HCT116 (cell line): ENCODE results near the gene PNPLA2. TPM values are rescaled to one million over a fixed set of nuclear protein-coding genes. Genes with fewer than 3 reads are reported as not detected.

Experiments
- ATAC-seq: fragments of 200-7000 bp; cut with Tn5 transposase; 2 replicates; pipeline ENCODE4 v1.9.1; 2020; ENCODE audit warnings: mild to moderate bottlenecking, moderate library complexity
- BruUV-seq: library from RNA; stranded (reverse); fragments of 400-500 nt; replicated peaks from 2 replicates; lab custom pipeline; 2021; lab: Mats Ljungman, UMichigan
- CTCF ChIA-PET: fragments of 300-600 bp; sonication (Branson Sonifier 250); formaldehyde crosslinking; loops from one replicate; lab custom pipeline; 2021; ENCODE audit warnings: antibody characterized with exemption; lab: Charles Lee
- POLR2A ChIA-PET: fragments of 300-600, 350-600 bp; sonication (Branson Sonifier 250); formaldehyde crosslinking; loops from one replicate; lab custom pipeline; 2021; ENCODE audit warnings: antibody characterized with exemption; lab: Charles Lee
- RAD21 ChIA-PET, 2 experiments: fragments of 300-600 bp; sonication (Branson Sonifier 250); formaldehyde crosslinking; loops; one replicate each; lab custom pipeline; 2023; ENCODE audit warnings: low total read pairs in 2 of 2; ENCODE audit not compliant: uncharacterized antibody in 2 of 2, unreplicated experiment in 2 of 2, low non-redundant PET in 1 of 2; lab: Charles Lee
- DNase-seq: peaks from one replicate; pipeline ENCODE4 v3.0.0-alpha.2; 2010; ENCODE audit warnings: low read depth, low spot score
- H2AFZ ChIP-seq: fragments of 200-600 bp; shearing (Covaris generic), sonication (generic); 2 replicates; pipeline ENCODE4 v1.6.1; 2017; ENCODE audit warnings: low read depth, mixed run types, mixed read lengths, antibody characterized with exemption, low read length; ENCODE audit not compliant: poor library complexity, severe bottlenecking
- H3K27ac ChIP-seq: 2 replicates; pipeline ENCODE4 v1.5.1; 2012; ENCODE audit warnings: low read depth, low read length
- H3K27me3 ChIP-seq: fragments of 200-600 bp; sonication (generic); 2 replicates; pipeline ENCODE4 v1.6.1; 2016; ENCODE audit warnings: mixed run types, low read length, mixed read lengths; ENCODE audit not compliant: insufficient read depth
- H3K36me3 ChIP-seq, 2 experiments: fragments of 200-500 bp in 1 of 2; fragments of 200-600 bp in 1 of 2; sonication (Bioruptor generic) in 1 of 2; sonication (generic) in 1 of 2; 2 replicates each; pipeline versions ENCODE4 v1.5.1 to v1.6.1; 2014 to 2016; ENCODE audit warnings: low read length in 2 of 2, inconsistent platforms in 1 of 2, mixed read lengths in 1 of 2, mixed run types in 1 of 2; ENCODE audit not compliant: insufficient read depth in 2 of 2, control insufficient read depth in 1 of 2
- H3K4me1 ChIP-seq, 2 experiments: fragments of 200-600 bp in 1 of 2; sonication (generic) in 1 of 2; 2 replicates each; pipeline versions ENCODE4 v1.5.1 to v1.6.1; 2012 to 2017; ENCODE audit warnings: low read length in 2 of 2, inconsistent platforms in 1 of 2, mild to moderate bottlenecking in 1 of 2, mixed read lengths in 1 of 2, mixed run types in 1 of 2, moderate library complexity in 1 of 2; ENCODE audit not compliant: insufficient read depth in 2 of 2, control insufficient read depth in 1 of 2
- H3K4me2 ChIP-seq: fragments of 200-600 bp; sonication (generic); 2 replicates; pipeline ENCODE4 v1.6.1; 2017; ENCODE audit warnings: mixed run types, low read length, mixed read lengths
- H3K4me3 ChIP-seq, 2 experiments: fragments of 200-600 bp in 1 of 2; sonication (generic) in 1 of 2; replicated peaks in 1 of 2; 2 replicates each; pipeline ENCODE4 v1.5.1; 2011 to 2016; ENCODE audit warnings: low read length in 2 of 2, control low read depth in 1 of 2, low read depth in 1 of 2, mild to moderate bottlenecking in 1 of 2, mixed read lengths in 1 of 2, mixed run types in 1 of 2
- H3K79me2 ChIP-seq: fragments of 200-600 bp; sonication (generic); 2 replicates; pipeline ENCODE4 v1.6.1; 2017; ENCODE audit warnings: mild to moderate bottlenecking, mixed run types, low read length, moderate library complexity, mixed read lengths; ENCODE audit not compliant: insufficient read depth
- H3K9ac ChIP-seq: fragments of 200-600 bp; sonication (generic); 2 replicates; pipeline ENCODE4 v1.6.1; 2016; ENCODE audit warnings: low read length, mixed read lengths
- H3K9me2 ChIP-seq: fragments of 200-600 bp; sonication (generic), shearing (Covaris generic); 2 replicates; pipeline ENCODE4 v1.6.1; 2017; ENCODE audit warnings: mixed run types, mild to moderate bottlenecking, moderate library complexity; ENCODE audit not compliant: insufficient read depth
- H3K9me3 ChIP-seq, 2 experiments: fragments of 200-500 bp in 1 of 2; fragments of 200-600 bp in 1 of 2; sonication (Bioruptor generic) in 1 of 2; sonication (generic) in 1 of 2; 2 replicates each; pipeline ENCODE4 v1.6.1; 2014 to 2017; ENCODE audit warnings: low read length in 2 of 2, mixed read lengths in 2 of 2, inconsistent platforms in 1 of 2, low read depth in 1 of 2, mild to moderate bottlenecking in 1 of 2, mixed run types in 1 of 2, moderate library complexity in 1 of 2; ENCODE audit not compliant: control insufficient read depth in 1 of 2, insufficient read depth in 1 of 2
- H4K20me1 ChIP-seq: fragments of 200-600 bp; sonication (generic), shearing (Covaris generic); 2 replicates; pipeline ENCODE4 v1.6.1; 2017; ENCODE audit warnings: mixed run types, mild to moderate bottlenecking, moderate library complexity; ENCODE audit not compliant: insufficient read depth
- CBX3 ChIP-seq: IDR thresholded peaks from 2 replicates; pipeline ENCODE4 v1.6.1; 2012; ENCODE audit warnings: low read depth
- CEBPB ChIP-seq: IDR thresholded peaks from 2 replicates; pipeline ENCODE4 v1.6.1; 2012; ENCODE audit warnings: low read depth
- EGR1 ChIP-seq: IDR thresholded peaks from 2 replicates; pipeline ENCODE4 v1.6.1; 2012; ENCODE audit warnings: low read depth
- EZH2 ChIP-seq: fragments of 200-600 bp; sonication (generic); IDR thresholded peaks from 2 replicates; pipeline ENCODE4 v1.6.1; 2017; ENCODE audit warnings: antibody characterized with exemption, mixed run types
- FOSL1 ChIP-seq: IDR thresholded peaks from 2 replicates; pipeline ENCODE4 v1.6.1; 2012; ENCODE audit warnings: low read depth
- JUND ChIP-seq: IDR thresholded peaks from 2 replicates; pipeline ENCODE4 v1.6.1; 2012
- MAX ChIP-seq: IDR thresholded peaks from 2 replicates; pipeline ENCODE4 v1.6.1; 2012
- POLR2A ChIP-seq: IDR thresholded peaks from 2 replicates; pipeline ENCODE4 v1.7.0; 2011; ENCODE audit warnings: borderline replicate concordance; ENCODE audit not compliant: insufficient read depth, insufficient read length; ENCODE audit errors: extremely low read depth
- POLR2AphosphoS5 ChIP-seq: IDR thresholded peaks from 2 replicates; pipeline ENCODE4 v1.6.1; 2011; ENCODE audit warnings: mild to moderate bottlenecking, low read depth, low read length, moderate library complexity
- RAD21 ChIP-seq: IDR thresholded peaks from 2 replicates; pipeline ENCODE4 v1.6.1; 2012; ENCODE audit warnings: low read depth, mild to moderate bottlenecking
- REST ChIP-seq: IDR thresholded peaks from 2 replicates; pipeline ENCODE4 v1.6.1; 2012; ENCODE audit warnings: low read depth
- SIN3A ChIP-seq: IDR thresholded peaks from 2 replicates; pipeline ENCODE4 v1.6.1; 2012; ENCODE audit warnings: low read depth
- SP1 ChIP-seq: IDR thresholded peaks from 2 replicates; pipeline ENCODE4 v1.6.1; 2012; ENCODE audit warnings: low read depth
- SRF ChIP-seq: IDR thresholded peaks from 2 replicates; pipeline ENCODE4 v1.6.1; 2012; ENCODE audit warnings: low read depth
- YY1 ChIP-seq: IDR thresholded peaks from 2 replicates; pipeline ENCODE4 v1.6.1; 2011; ENCODE audit warnings: low read length, low read depth, moderate library complexity, mild to moderate bottlenecking; ENCODE audit not compliant: insufficient replicate concordance; ENCODE audit errors: extremely low read depth
- ZBTB33 ChIP-seq: IDR thresholded peaks from 2 replicates; pipeline ENCODE4 v1.6.1; 2011; ENCODE audit warnings: mild to moderate bottlenecking, low read length, moderate library complexity; ENCODE audit not compliant: insufficient replicate concordance; ENCODE audit errors: extremely low read depth
- ZFX ChIP-seq: fragments of 450-650 bp; IDR thresholded peaks from 2 replicates; pipeline ENCODE4 v1.6.1; 2017
- intact Hi-C: fragments of 100-400 bp; cut with micrococcal nuclease; formaldehyde crosslinking; loops from 2 replicates; pipeline ENCODE4 v1.10.0; 2022
- total RNA-seq: library from RNA; stranded (reverse); gene quantifications from one replicate; pipeline ENCODE4 v1.2.1, GENCODE V29; 2021; ENCODE audit not compliant: unreplicated experiment

PNPLA2 gene
- total RNA-seq, 1 experiment from 2014 or later = 124 TPM

- TF ChIP-seq POLR2AphosphoS5 (no peak), SIN3A (no peak), ZFX (no peak), POLR2A (no peak), MAX (no peak), CEBPB (no peak), EZH2 (no peak), ZBTB33 (no peak), FOSL1 (no peak), YY1 (no peak), RAD21 (no peak)
Measured at GRCh38 chr11:870418-870817, 51.7 kb downstream of the PNPLA2 start (continued).

- Histone ChIP-seq H3K36me3 (no peaks in the 10 kb centered on the region), H3K27me3 (no peaks in the 10 kb centered on the region), H3K27ac (no peak overlapping the region), H3K9me3 (no peaks in the 10 kb centered on the region)
- CTCF ChIA-PET = no interaction called here
- BruUV-seq = no TSS peak
- no peak for DNase-seq
- intact Hi-C loops = loop anchor here (10.0 kb wide), 1 partner anchor 183 kb away; no protein-coding TSS in a partner anchor
- TF ChIP-seq SRF (no peak), CBX3 (no peak), ZBTB33 (no peak), POLR2A (no peak), REST (no peak), JUND (no peak), POLR2AphosphoS5 (no peak), EGR1 (no peak), SP1 (no peak)
- TF ChIP-seq, all 23 proteins: peak for 0
- ChIA-PET RAD21 (no interaction called here), POLR2A (no interaction called here)
- no peak for ATAC-seq
- H3K4me3 ChIP-seq = no peak overlapping the region
- H3K4me1 ChIP-seq = peaks cover 0 to 29% of the 10 kb centered on the region in 2 experiments; a peak in 2 of 4 replicates
- H2AFZ ChIP-seq = no peak overlapping the region
- no peaks in the 10 kb centered on the region for H3K9me2 ChIP-seq
- no peaks in the 10 kb centered on the region for H3K79me2 ChIP-seq
- no peak overlapping the region for H3K4me2 ChIP-seq
- H4K20me1 ChIP-seq = no peaks in the 10 kb centered on the region
- H3K9ac ChIP-seq = no peak overlapping the region
Measured at GRCh38 chr11:871472-871871, 52.8 kb downstream of the PNPLA2 start.
